Hematopoietic multipotent progenitor cell treated with erythropoietin and hydrocortisone succinate and interleukin-3 and kit ligand, for 17 days (in vitro differentiated cells): Measurements from ENCODE around the gene SORCS2.
"Not testable (repeated sequence)": the region's sequence is repeated elsewhere in the genome, so short reads cannot be mapped to it uniquely, and the experiment has no call there.

Experiments
- DNase-seq: peaks from one replicate; pipeline ENCODE4 v3.0.0-alpha.2; 2015; ENCODE audit warnings: low spot score

SORCS2 gene

DNA sequence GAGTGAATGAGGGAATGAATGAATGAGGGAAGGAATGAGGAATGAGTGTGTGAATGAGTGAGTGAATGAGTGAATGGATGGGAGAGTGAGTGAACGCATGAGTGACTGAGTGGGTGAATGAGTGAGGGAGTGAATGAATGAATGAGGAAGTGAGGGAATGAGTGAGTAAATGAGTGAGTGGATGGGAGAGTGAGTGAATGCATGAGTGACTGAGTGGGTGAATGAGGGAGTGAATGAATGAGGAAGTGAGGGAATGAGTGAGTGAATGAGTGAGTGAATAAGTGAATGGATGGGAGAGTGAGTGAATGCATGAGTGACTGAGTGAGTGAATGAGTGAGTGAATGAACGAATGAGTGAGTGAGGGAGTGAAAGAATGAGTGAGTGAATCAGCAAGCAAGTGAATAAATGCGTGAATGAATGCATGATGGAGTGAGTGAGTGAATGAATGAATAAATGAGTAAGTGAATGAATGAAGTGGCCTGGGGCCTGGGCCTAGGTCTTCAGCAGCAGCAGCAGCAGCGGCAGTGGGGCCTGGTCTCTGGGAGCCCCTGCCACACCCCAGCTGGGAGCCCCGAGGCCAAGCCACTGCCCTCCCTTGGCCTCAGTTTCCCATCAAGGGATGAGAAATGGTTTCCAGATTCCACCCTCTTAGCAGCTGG is 258.6 kb downstream of the SORCS2 start:
- no peak for DNase-seq

GRCh38 chr4:7451434-7451789 is 259.1 kb downstream of the SORCS2 start:
- no peak for DNase-seq

- DNase-seq, result no peak
Measured at GRCh38 chr4:7451800-7452199, 259.5 kb downstream of the SORCS2 start.

DNA sequence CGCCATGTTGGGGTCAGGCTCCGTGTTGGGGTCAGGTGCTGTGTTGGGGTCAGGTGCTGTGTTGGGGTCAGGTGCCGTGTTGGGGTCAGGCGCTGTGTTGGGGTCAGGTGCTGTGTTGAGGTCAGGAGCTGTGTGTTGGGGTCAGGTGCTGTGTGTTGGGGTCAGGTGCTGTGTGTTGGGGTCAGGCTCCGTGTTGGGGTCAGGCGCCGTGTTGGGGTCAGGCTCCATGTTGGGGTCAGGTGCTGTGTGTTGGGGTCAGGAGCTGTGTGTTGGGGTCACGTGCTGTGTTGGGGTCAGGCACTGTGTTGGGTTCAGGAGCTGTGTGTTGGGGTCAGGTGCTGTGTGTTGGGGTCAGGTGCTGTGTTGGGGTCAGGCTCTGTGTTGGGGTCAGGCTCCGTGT is 260.5 kb downstream of the SORCS2 start:
- not testable (repeated sequence) for DNase-seq

- DNase-seq, result no peak
Measured at GRCh38 chr4:7457201-7458065, 265.1 kb downstream of the SORCS2 start.

DNA sequence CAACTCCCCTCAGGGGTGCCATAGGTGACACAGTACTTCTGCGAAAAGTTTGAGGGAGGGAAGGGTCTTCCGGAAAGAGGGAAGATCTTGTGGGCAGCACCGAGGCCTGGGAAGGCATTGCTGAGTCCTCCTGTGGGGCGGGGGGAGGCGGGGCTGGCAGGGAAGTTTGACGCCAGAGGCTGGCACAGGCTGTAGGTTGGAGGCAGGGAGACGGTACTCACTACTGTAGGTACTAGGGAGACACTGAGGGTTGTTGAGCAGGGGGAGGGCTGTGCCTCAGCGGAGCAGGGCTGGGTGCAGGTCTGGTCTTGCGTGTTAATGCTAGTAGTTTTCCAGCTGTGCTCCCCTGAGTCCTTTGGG is 265.7 kb downstream of the SORCS2 start:
- no peak for DNase-seq

GRCh38 chr4:7458477-7458876 is 266.1 kb downstream of the SORCS2 start:
- no peak for DNase-seq

GRCh38 chr4:7459471-7459870 is 267.1 kb downstream of the SORCS2 start:
- DNase-seq, result no peak

- no peak for DNase-seq
Measured at GRCh38 chr4:7460566-7460965, 268.2 kb downstream of the SORCS2 start.

- DNase-seq, result no peak
Measured at GRCh38 chr4:7461230-7461629, 268.9 kb downstream of the SORCS2 start.

DNA sequence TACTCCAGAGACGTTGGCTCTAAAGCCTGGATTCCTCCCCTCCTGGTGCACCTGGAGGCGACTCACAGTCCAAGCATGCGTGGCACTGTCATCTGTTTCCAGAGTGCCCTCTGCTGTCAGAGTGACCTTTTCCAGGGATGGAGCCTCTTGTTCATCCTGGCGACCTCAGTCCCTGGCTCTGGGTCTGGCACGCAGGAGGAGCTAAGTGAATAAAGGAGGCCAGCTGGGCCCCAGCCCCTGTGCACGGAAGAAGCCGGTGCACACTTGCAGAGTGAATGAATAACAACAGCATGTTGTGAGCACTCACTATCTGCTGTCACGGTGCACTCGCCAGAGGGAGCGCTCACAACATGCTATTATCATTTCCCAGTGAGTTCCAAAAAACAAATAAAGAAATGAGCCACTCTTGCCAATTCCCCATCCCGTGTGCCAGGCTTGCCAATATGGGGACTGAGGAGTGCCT is 270.2 kb downstream of the SORCS2 start:
- no peak for DNase-seq

GRCh38 chr4:7463566-7464258 is 271.4 kb downstream of the SORCS2 start:
- DNase-seq, result no peak

DNA sequence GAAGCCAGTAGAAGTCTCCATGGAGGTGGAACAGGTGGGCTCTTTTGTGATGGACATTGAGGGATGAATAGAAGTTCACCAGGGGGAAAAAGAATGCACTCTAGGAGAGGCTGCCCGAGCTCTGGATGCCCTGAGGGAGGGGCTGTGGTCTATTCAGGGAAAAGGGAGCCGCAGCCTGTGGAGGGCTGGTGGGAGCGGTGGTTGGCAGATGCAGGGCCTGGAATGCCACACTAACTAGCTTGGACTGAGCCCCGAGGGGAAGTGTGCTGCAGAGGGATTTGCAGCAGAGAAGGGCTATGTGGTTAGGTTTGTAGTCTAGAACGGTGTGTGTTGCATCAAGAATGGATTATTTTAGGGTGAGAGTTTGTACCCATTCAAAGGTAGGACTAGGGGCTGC is 271.9 kb downstream of the SORCS2 start:
- DNase-seq, result no peak

DNA sequence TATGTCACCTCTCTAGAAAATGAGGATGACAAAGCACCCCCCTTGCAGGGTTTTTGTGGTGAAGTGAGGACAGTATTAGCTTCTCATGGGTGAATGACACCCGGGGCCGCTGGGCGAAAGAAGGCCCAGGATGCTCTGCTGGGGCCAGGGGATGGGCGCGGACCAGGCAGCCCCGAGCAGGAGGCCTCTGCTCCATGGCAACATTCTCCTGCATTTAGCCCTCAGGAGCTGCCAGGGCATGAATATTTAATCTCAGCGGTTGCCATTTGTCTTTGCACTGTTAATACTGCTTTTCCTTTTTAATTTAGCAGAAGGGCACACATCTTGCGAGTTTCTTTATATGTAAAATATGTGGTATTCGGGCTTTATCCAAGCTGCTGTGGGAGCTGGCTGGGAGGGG is 272.7 kb downstream of the SORCS2 start:
- no peak for DNase-seq

DNA sequence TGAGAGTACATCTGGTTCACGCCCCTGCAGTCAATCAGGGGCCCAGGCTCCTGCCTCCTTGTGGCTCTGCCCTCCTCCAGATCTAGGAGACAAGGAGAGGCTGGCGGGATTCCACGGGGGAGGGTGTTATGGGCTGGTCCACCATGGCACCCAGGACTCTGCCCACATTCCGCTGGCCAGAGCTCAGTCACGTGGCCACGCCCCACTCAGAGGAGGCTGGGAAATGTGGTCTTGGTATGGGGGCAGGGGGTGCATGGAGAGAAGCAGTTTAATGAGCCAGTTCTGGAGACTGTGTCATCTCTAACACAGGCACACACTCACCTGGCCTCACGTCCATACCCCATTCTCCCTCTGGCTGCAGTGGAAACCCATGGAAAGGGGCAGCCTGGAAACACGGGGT is 273.9 kb downstream of the SORCS2 start:
- DNase-seq, result no peak

DNA sequence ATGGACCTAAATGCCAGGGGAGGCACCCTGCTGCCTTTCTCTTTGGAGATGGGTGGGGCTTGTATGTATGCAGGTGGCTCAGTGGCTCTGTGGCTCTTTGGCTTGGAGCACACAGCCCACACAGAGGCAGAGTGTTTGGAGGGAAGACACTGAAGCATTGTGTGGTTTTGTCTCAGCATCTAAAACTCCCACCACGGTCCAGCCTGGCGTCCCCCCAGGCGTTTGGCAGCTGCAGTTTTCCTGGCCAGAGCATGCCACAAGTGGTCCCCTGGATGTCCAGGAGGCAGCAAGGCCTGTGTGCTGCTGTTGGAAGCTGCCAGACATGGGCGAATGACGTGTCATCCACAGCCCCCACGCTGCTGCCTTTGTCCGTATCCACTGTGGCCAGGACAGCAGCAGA is 274.6 kb downstream of the SORCS2 start:
- DNase-seq, result no peak

DNA sequence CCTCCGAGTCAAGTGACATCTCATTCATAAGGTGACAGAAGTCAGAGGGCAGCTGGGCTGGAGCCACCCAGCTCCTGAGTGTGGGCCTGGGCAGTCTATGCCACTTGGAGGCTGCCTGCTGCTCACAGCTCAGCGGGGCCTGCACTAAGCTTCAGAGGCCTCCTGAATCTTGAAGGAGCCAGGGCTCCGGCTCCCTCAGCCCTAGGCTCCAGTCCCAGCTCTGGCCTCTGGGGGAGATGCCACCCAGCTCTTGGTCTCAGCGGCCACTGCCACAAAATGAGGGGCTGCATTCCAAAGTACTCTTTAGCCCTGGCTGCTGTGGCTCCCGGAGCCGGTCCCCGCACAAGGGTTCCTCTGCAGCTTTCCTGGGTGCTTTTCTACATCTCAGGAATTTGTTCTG is 275.1 kb downstream of the SORCS2 start:
- no peak for DNase-seq

GRCh38 chr4:7469023-7469422 is 276.7 kb downstream of the SORCS2 start:
- DNase-seq, result no peak

DNA sequence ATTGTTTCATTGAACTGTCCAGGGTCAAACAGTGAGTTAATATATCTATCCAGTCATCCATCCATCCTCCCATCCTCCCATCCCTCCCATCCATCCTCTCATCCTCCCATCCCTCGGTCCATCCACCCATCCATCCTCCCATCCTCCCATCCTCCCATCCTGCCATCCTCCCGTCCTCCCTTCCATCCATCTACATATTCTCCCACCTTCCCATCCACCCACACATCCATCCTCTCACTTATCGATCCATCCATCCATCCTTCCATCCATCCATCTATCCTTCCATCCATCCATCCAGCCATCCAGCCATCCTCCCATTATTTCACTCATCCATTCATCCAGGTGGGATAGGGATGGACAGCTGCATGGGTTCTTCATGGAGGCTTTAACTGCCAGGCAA is 277.8 kb downstream of the SORCS2 start:
- no peak for DNase-seq

- DNase-seq, result no peak
Measured at GRCh38 chr4:7470522-7471128, 278.3 kb downstream of the SORCS2 start.

- DNase-seq, result no peak
Measured at GRCh38 chr4:7472442-7473013, 280.2 kb downstream of the SORCS2 start.

GRCh38 chr4:7473081-7473480 is 280.7 kb downstream of the SORCS2 start:
- no peak for DNase-seq
